GM23248 (cell line): ENCODE measurements around the gene CFAP100. TPM values are rescaled to one million over a fixed set of nuclear protein-coding genes. Genes with fewer than 3 reads are reported as not detected.

Experiments
- DNase-seq: peaks from one replicate; pipeline ENCODE4 v3.0.0-alpha.2; 2015
- H2AFZ ChIP-seq: fragments of 200-600 bp; sonication (generic); 2 replicates; pipeline ENCODE4 v1.6.1; 2016; ENCODE audit warnings: antibody characterized with exemption
- H3F3A ChIP-seq: fragments of 200-600 bp; sonication (generic); 2 replicates; pipeline ENCODE4 v1.6.1; 2016; ENCODE audit warnings: mild to moderate bottlenecking, antibody characterized with exemption, mixed run types; ENCODE audit not compliant: insufficient read depth
- H3K27ac ChIP-seq: fragments of 200-600 bp; sonication (generic); 2 replicates; pipeline ENCODE4 v1.5.1; 2016; ENCODE audit warnings: mild to moderate bottlenecking
- H3K27me3 ChIP-seq: fragments of 200-600 bp; sonication (generic); replicated peaks from 2 replicates; pipeline ENCODE4 v1.6.1; 2016; ENCODE audit warnings: mild to moderate bottlenecking; ENCODE audit not compliant: insufficient read depth
- H3K36me3 ChIP-seq: fragments of 200-600 bp; sonication (generic); 2 replicates; pipeline ENCODE4 v1.6.1; 2016; ENCODE audit warnings: low read depth, mild to moderate bottlenecking
- H3K4me1 ChIP-seq: fragments of 200-600 bp; sonication (generic); 2 replicates; pipeline ENCODE4 v1.6.1; 2016; ENCODE audit warnings: mild to moderate bottlenecking; ENCODE audit not compliant: insufficient read depth
- H3K4me2 ChIP-seq: fragments of 200-600 bp; sonication (generic); one replicate; pipeline ENCODE4 v1.6.1; 2016; ENCODE audit warnings: mild to moderate bottlenecking; ENCODE audit not compliant: unreplicated experiment
- H3K4me3 ChIP-seq: fragments of 200-600 bp; sonication (generic); 2 replicates; pipeline ENCODE4 v1.5.1; 2016; ENCODE audit warnings: mild to moderate bottlenecking
- H3K79me2 ChIP-seq: fragments of 200-600 bp; sonication (generic); 2 replicates; pipeline ENCODE4 v1.6.1; 2016; ENCODE audit warnings: mild to moderate bottlenecking; ENCODE audit not compliant: insufficient read depth
- H3K9ac ChIP-seq: fragments of 200-600 bp; sonication (generic); 2 replicates; pipeline ENCODE4 v1.6.1; 2016; ENCODE audit warnings: mild to moderate bottlenecking
- H3K9me2 ChIP-seq: fragments of 200-600 bp; sonication (generic); 2 replicates; pipeline ENCODE4 v1.6.1; 2016; ENCODE audit warnings: mixed run types, mild to moderate bottlenecking, moderate library complexity; ENCODE audit not compliant: insufficient read depth
- H3K9me3 ChIP-seq: fragments of 200-600 bp; sonication (generic); one replicate; pipeline ENCODE4 v1.6.1; 2017; ENCODE audit warnings: low read depth
- H4K20me1 ChIP-seq: fragments of 200-600 bp; sonication (generic); 2 replicates; pipeline ENCODE4 v1.6.0; 2016; ENCODE audit not compliant: insufficient read depth
- EZH2 ChIP-seq: fragments of 200-600 bp; sonication (generic); IDR thresholded peaks from 2 replicates; pipeline ENCODE4 v1.6.1; 2018; ENCODE audit warnings: antibody characterized with exemption, mild to moderate bottlenecking; ENCODE audit not compliant: insufficient read depth, poor library complexity, severe bottlenecking
- EZH2phosphoT487 ChIP-seq: fragments of 200-600 bp; sonication (generic); IDR thresholded peaks from 2 replicates; pipeline ENCODE4 v1.6.1; 2018; ENCODE audit warnings: antibody characterized with exemption, moderate library complexity, mild to moderate bottlenecking, low read depth; ENCODE audit not compliant: insufficient read depth
- WGBS, 2 experiments: methylation state at CpG; one replicate each; pipeline ENCODE4 v1.1.6; 2015 to 2017; ENCODE audit warnings: low lambda C conversion rate in 2 of 2, low coverage in 1 of 2; ENCODE audit errors: missing lambda C conversion rate in 2 of 2; 5-methylcytosine and 5-hydroxymethylcytosine counted together
- in situ Hi-C: fragments of 300-500 bp; cut with MboI; formaldehyde crosslinking; loops from 2 replicates; pipeline ENCODE4 v1.15.0; 2020
- polyA plus RNA-seq: library from polyadenylated mRNA; unstranded; fragments of >200 nt; fragmentation: Nextera tagmentation; extraction: Ambion mirVana; gene quantifications from 2 replicates; pipeline ENCODE4 v1.2.1, GENCODE V29; 2016
- total RNA-seq: library from RNA; depleted of rRNA; stranded (reverse); fragments of >200 nt; shearing (Covaris generic); gene quantifications from 2 replicates; pipeline ENCODE4 v1.2.3, GENCODE V29; 2014

Gene CFAP100
- total and polyA plus RNA-seq, 2 experiments from 2014 or later: not detected

- WGBS, 2 experiments: 73 to 81% methylated on average over 12 to 16 of the region's 20 CpGs
- Histone ChIP-seq H3K9ac (no peak overlapping the region), H3K4me2 (no peak overlapping the region), H3F3A (no peaks in the 10 kb centered on the region), H3K4me1 (no peaks in the 10 kb centered on the region), H3K27me3 (peaks cover 17% of the 10 kb centered on the region; the same call in 1 of the 2 replicates), H2AFZ (no peak overlapping the region), H3K36me3 (no peaks in the 10 kb centered on the region), H3K4me3 (no peak overlapping the region), H3K9me3 (no peaks in the 10 kb centered on the region), H3K27ac (no peak overlapping the region), H3K79me2 (no peaks in the 10 kb centered on the region), H4K20me1 (no peaks in the 10 kb centered on the region), H3K9me2 (no peaks in the 10 kb centered on the region)
- TF ChIP-seq EZH2 (no peak), EZH2phosphoT487 (no peak)
- in situ Hi-C loops: no loop called here
- DNase-seq: no peak
Measured at GRCh38 chr3:126418661-126419131, 24.0 kb downstream of the CFAP100 start.

- no peak overlapping the region for H3K4me3 ChIP-seq
- no peaks in the 10 kb centered on the region for H4K20me1 ChIP-seq
- H3K4me2 ChIP-seq: no peak overlapping the region
- no peaks in the 10 kb centered on the region for H3F3A ChIP-seq
- no peak overlapping the region for H2AFZ ChIP-seq
- H3K4me1 ChIP-seq: no peaks in the 10 kb centered on the region
- H3K36me3 ChIP-seq: no peaks in the 10 kb centered on the region
- no peak for DNase-seq
- H3K9me3 ChIP-seq: no peaks in the 10 kb centered on the region
- H3K9ac ChIP-seq: no peak overlapping the region
- no peaks in the 10 kb centered on the region for H3K9me2 ChIP-seq
- WGBS, 2 experiments: 45 to 48% methylated on average over 6 of the region's 6 CpGs
- in situ Hi-C loops: no loop called here
- H3K27me3 ChIP-seq: peaks cover 17% of the 10 kb centered on the region; the same call in 1 of the 2 replicates
- TF ChIP-seq EZH2 (no peak), EZH2phosphoT487 (no peak)
- H3K79me2 ChIP-seq: no peaks in the 10 kb centered on the region
- H3K27ac ChIP-seq: no peak overlapping the region
Measured at GRCh38 chr3:126419151-126419703, 24.5 kb downstream of the CFAP100 start.

DNA sequence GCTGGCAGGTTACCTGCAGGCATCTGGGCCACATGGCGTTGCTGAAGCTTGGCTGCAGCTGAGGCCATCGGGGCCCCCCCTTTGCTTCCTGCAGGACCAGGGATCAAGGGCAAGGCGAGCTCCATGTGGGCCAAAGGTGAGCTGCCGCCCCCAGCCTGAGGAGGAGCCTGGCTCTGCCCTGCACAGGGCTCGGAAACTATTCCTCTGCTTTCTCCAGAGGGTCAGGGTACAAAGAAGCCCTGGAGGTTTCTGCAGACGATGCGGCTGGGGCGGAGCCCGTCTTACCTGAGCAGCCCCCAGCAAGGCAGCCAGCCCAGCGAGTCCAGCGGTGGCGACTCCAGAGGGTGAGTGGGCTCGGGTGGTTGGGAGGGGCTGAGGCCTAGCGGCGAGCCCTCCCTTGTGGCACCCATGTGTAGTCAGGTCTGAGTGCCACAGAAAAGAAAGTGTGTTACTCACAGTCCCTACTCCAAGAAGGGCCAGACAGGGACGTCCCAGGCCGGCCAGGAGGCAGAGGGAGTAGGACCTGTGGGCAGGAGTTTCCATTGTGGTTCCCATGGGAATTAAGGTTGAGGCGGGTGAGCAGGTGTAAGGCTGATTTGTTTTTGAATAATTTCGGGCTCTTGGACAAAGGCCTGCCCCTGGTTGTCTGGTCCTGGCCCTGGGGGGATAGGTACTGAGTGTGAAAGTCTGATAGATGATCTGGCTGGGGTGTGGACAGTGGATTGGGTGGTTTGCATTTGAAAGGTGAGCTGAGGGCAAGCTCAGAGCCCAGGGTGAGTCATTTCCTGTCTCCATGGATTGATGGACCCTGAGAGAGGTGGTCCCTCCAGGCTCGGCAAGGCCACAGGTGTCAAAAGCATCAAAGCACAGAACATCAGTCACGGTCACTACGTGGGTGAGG lies 25.4 kb downstream of the CFAP100 start:
- H3K9ac ChIP-seq: no peak overlapping the region
- in situ Hi-C loops: no loop called here
- 61 to 63% methylated on average over 18 to 22 of the region's 22 CpGs for WGBS, 2 experiments
- peaks cover 17% of the 10 kb centered on the region; the same call in 1 of the 2 replicates for H3K27me3 ChIP-seq
- H3K4me2 ChIP-seq: no peak overlapping the region
- no peak overlapping the region for H3K27ac ChIP-seq
- no peaks in the 10 kb centered on the region for H3K4me1 ChIP-seq
- H3K79me2 ChIP-seq: no peaks in the 10 kb centered on the region
- DNase-seq: no peak
- H3K4me3 ChIP-seq: no peak overlapping the region
- no peaks in the 10 kb centered on the region for H3K9me2 ChIP-seq
- no peaks in the 10 kb centered on the region for H3F3A ChIP-seq
- no peaks in the 10 kb centered on the region for H4K20me1 ChIP-seq
- H3K36me3 ChIP-seq: no peaks in the 10 kb centered on the region
- no peak for TF ChIP-seq EZH2phosphoT487
- no peak for TF ChIP-seq EZH2
- H3K9me3 ChIP-seq: no peaks in the 10 kb centered on the region
- no peak overlapping the region for H2AFZ ChIP-seq

GRCh38 chr3:126421573-126422119 lies 26.9 kb downstream of the CFAP100 start:
- TF ChIP-seq EZH2 (no peak), EZH2phosphoT487 (no peak)
- Histone ChIP-seq H3K4me2 (no peak overlapping the region), H3K4me1 (no peaks in the 10 kb centered on the region), H3K9ac (no peak overlapping the region), H3K79me2 (no peaks in the 10 kb centered on the region), H4K20me1 (no peaks in the 10 kb centered on the region), H3K27me3 (peaks cover 13% of the 10 kb centered on the region; the same call in 1 of the 2 replicates), H3K36me3 (no peaks in the 10 kb centered on the region), H2AFZ (no peak overlapping the region), H3K9me3 (no peaks in the 10 kb centered on the region), H3K27ac (no peak overlapping the region), H3K4me3 (no peak overlapping the region), H3K9me2 (no peaks in the 10 kb centered on the region), H3F3A (no peaks in the 10 kb centered on the region)
- 53 to 60% methylated on average over 10 of the region's 10 CpGs for WGBS, 2 experiments
- in situ Hi-C loops: no loop called here
- no peak for DNase-seq
